HepG2 (cell line): ENCODE data around the gene SRCAP. TPM values are rescaled to one million over a fixed set of nuclear protein-coding genes. Genes with fewer than 3 reads are reported as not detected.

Experiments
- AHDC1 ChIP-seq: sonication (generic); formaldehyde crosslinking; IDR thresholded peaks from 2 replicates; pipeline ENCODE4 v1.5.1; 2020; ENCODE audit warnings: mild to moderate bottlenecking, missing genetic modification reagents, borderline replicate concordance
- ARHGAP35 ChIP-seq: sonication (generic); formaldehyde crosslinking; IDR thresholded peaks from 2 replicates; pipeline ENCODE4 v1.9.0; 2022; ENCODE audit warnings: mild to moderate bottlenecking, inconsistent platforms, moderate library complexity, missing genetic modification reagents, borderline replicate concordance
- BRCA1 ChIP-seq: sonication (generic); formaldehyde crosslinking; IDR thresholded peaks from 2 replicates; pipeline ENCODE4 v1.4.0; 2020; ENCODE audit warnings: missing genetic modification reagents
- CEBPG ChIP-seq: IDR thresholded peaks from 2 replicates; pipeline ENCODE4 v1.6.1; 2016
- KDM5A ChIP-seq: fragments of 200-600 bp; sonication (generic); IDR thresholded peaks from 2 replicates; pipeline ENCODE4 v1.7.0; 2018; ENCODE audit warnings: antibody characterized with exemption, mild to moderate bottlenecking, low read length, borderline replicate concordance
- MBNL3 ChIP-seq: fragments of 250-450 bp; sonication (Bioruptor Pico); conservative IDR thresholded peaks from 2 replicates; pipeline ENCODE4 v1.8.0; 2022; ENCODE audit warnings: mild to moderate bottlenecking, inconsistent platforms
- NFKBIZ ChIP-seq: IDR thresholded peaks from 2 replicates; pipeline ENCODE4 v1.6.1; 2018; ENCODE audit warnings: missing genetic modification reagents, missing compliant biosample characterization
- PHB2 ChIP-seq: fragments of 450-650 bp; IDR thresholded peaks from 2 replicates; pipeline ENCODE4 v1.6.1; 2018; ENCODE audit not compliant: partially characterized antibody
- PHF20 ChIP-seq: sonication (generic); formaldehyde crosslinking; IDR thresholded peaks from 2 replicates; pipeline ENCODE4 v1.5.0; 2020; ENCODE audit warnings: mild to moderate bottlenecking, missing genetic modification reagents
- SIN3A ChIP-seq: IDR thresholded peaks from 2 replicates; pipeline ENCODE4 v1.6.1; 2011; ENCODE audit warnings: low read depth, mild to moderate bottlenecking, control low read depth, low read length, borderline replicate concordance
- SIN3B ChIP-seq: fragments of 150-350 bp; IDR thresholded peaks from 2 replicates; pipeline ENCODE4 v1.6.1; 2014; ENCODE audit warnings: low read length
- SIX4 ChIP-seq: sonication (generic); formaldehyde crosslinking; IDR thresholded peaks from 2 replicates; pipeline ENCODE4 v1.4.0; 2020; ENCODE audit warnings: missing genetic modification reagents
- SMC3 ChIP-seq: IDR thresholded peaks from 2 replicates; pipeline ENCODE4 v1.6.1; 2011; ENCODE audit warnings: low read length, improper control_type of control experiment
- ZBTB46 ChIP-seq: sonication (generic); formaldehyde crosslinking; IDR thresholded peaks from 2 replicates; pipeline ENCODE4 v1.4.0; 2020; ENCODE audit warnings: mild to moderate bottlenecking, missing genetic modification reagents, borderline replicate concordance
- ZNF12 ChIP-seq: sonication (generic); formaldehyde crosslinking; IDR thresholded peaks from 2 replicates; pipeline ENCODE4 v1.5.0; 2020; ENCODE audit warnings: missing genetic modification reagents
- ZNF543 ChIP-seq: sonication (generic); formaldehyde crosslinking; IDR thresholded peaks from 2 replicates; pipeline ENCODE4 v1.4.0; 2020; ENCODE audit warnings: mild to moderate bottlenecking, missing genetic modification reagents
- ZXDC ChIP-seq: sonication (generic); formaldehyde crosslinking; IDR thresholded peaks from 2 replicates; pipeline ENCODE4 v1.5.0; 2020; ENCODE audit warnings: mild to moderate bottlenecking, missing genetic modification reagents
- polyA plus RNA-seq, 8 experiments: library from polyadenylated mRNA; depleted of rRNA in 3 of 8; stranded (reverse) in 7 of 8; unstranded in 1 of 8; fragments of >200 nt; fragmentation: Illumina TruSeq in 4 of 8; extraction: Trizol in 4 of 8; gene quantifications; 2 replicates each; pipeline versions ENCODE4 v1.2.1 to v1.2.3, GENCODE V29; 2011 to 2016; ENCODE audit warnings: low read depth in 4 of 8, missing spikeins in 1 of 8, mixed read lengths in 1 of 8; ENCODE audit not compliant: insufficient read depth in 1 of 8
- total RNA-seq, 5 experiments: library from RNA; depleted of rRNA; stranded (reverse); fragments of >200 nt; fragmentation: Illumina TruSeq; extraction: Trizol; gene quantifications; 2 replicates each; pipeline ENCODE4 v1.2.3, GENCODE V29; 2016; ENCODE audit warnings: low read depth in 1 of 5
- TF ChIP-seq, protein P1 (sequence below): sonication (generic); formaldehyde crosslinking; IDR thresholded peaks from 2 replicates; pipeline ENCODE4 v1.4.0; 2020; ENCODE audit warnings: missing genetic modification reagents

Gene SRCAP
- total and polyA plus RNA-seq, 2 of the 13 experiments (the other 11 are each of a cell fraction or from before 2014, with no cell fraction given): 4.9 to 9.0 TPM

GRCh38 chr16:30651124-30652004 is 47.6 kb upstream of the SRCAP start (continued):
- TF ChIP-seq ZBTB46 (CRISPR knock-in tag) (no peak), NFKBIZ (CRISPR knock-in tag) (no peak), KDM5A (0 out of 2 replicates have a peak, but pooled peaks have one; percentile 44), ZNF12 (CRISPR knock-in tag) (no peak), ARHGAP35 (CRISPR knock-in tag) (0 out of 2 replicates have a peak, but pooled peaks have one; percentile 30), ZNF543 (CRISPR knock-in tag) (no peak), BRCA1 (CRISPR knock-in tag) (no peak), SIN3B (no peak), PHF20 (CRISPR knock-in tag) (no peak), SMC3 (no peak; the same call in 1 of the 2 replicates), CEBPG (CRISPR knock-in tag) (no peak), PHB2 (no peak), ZXDC (CRISPR knock-in tag) (peak; percentile 31; the same call in 1 of the 2 replicates), MBNL3 (CRISPR knock-in tag) (no peak), AHDC1 (no peak), SIN3A (0 out of 2 replicates have a peak, but pooled peaks have one; percentile 0), SIX4 (no peak)
- TF ChIP-seq, protein P1, sequence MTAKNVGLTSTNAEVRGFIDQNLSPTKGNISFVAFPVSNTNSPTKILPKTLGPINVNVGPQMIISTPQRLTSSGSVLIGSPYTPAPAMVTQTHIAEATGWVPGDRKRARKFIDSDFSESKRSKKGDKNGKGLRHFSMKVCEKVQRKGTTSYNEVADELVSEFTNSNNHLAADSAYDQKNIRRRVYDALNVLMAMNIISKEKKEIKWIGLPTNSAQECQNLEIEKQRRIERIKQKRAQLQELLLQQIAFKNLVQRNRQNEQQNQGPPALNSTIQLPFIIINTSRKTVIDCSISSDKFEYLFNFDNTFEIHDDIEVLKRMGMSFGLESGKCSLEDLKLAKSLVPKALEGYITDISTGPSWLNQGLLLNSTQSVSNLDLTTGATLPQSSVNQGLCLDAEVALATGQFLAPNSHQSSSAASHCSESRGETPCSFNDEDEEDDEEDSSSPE (CRISPR knock-in tag): peak; percentile 84
